Fibroblast of skin of right quadriceps (primary cell): ENCODE measurements around the gene ANKRD31.
"Not testable (repeated sequence)": the region's sequence is repeated elsewhere in the genome, so short reads cannot be mapped to it uniquely, and the experiment has no call there.

Source experiments
- DNase-seq: peaks from one replicate; pipeline ENCODE4 v3.0.0-alpha.2; 2013

The ANKRD31 gene

GRCh38 chr5:75236322-75237316 is at the start of gene ANKRD31:
Gene ANKRD31, minus strand, starts transcription at chr5:75236878. Its CDS starts 192 bp downstream, at chr5:75236686.
- DNase-seq, result peak; percentile 78

GRCh38 chr5:75286211-75286773 is 49.6 kb upstream of the ANKRD31 start:
- no peak for DNase-seq

GRCh38 chr5:75282581-75282980 is 45.9 kb upstream of the ANKRD31 start:
- no peak for DNase-seq

- DNase-seq, result no peak
Observed at GRCh38 chr5:75281716-75282465, 45.2 kb upstream of the ANKRD31 start.

- DNase-seq, result no peak
Observed at GRCh38 chr5:75279321-75279720, 42.6 kb upstream of the ANKRD31 start.

GRCh38 chr5:75277463-75277862 is 40.8 kb upstream of the ANKRD31 start:
- no peak for DNase-seq

GRCh38 chr5:75275756-75276155 is 39.1 kb upstream of the ANKRD31 start:
- DNase-seq, result no peak

GRCh38 chr5:75275147-75275546 is 38.5 kb upstream of the ANKRD31 start:
- no peak for DNase-seq

- DNase-seq, result no peak
Observed at GRCh38 chr5:75274486-75274885, 37.8 kb upstream of the ANKRD31 start.

- not testable (repeated sequence) for DNase-seq
Observed at GRCh38 chr5:75270605-75271004, 33.9 kb upstream of the ANKRD31 start.

- DNase-seq, result peak; percentile 13
Observed at GRCh38 chr5:75265731-75266130, 29.1 kb upstream of the ANKRD31 start.

GRCh38 chr5:75262271-75262670 is 25.6 kb upstream of the ANKRD31 start:
- DNase-seq, result no peak

- no peak for DNase-seq
Observed at GRCh38 chr5:75260708-75261107, 24.0 kb upstream of the ANKRD31 start.

GRCh38 chr5:75250452-75250851 is 13.8 kb upstream of the ANKRD31 start:
- not testable (repeated sequence) for DNase-seq

GRCh38 chr5:75245023-75245422 is 8.3 kb upstream of the ANKRD31 start:
- DNase-seq, result no peak

- no peak for DNase-seq
Observed at GRCh38 chr5:75243510-75243909, 6.8 kb upstream of the ANKRD31 start.

GRCh38 chr5:75243100-75243499 is 6.4 kb upstream of the ANKRD31 start:
- no peak for DNase-seq

- DNase-seq, result no peak
Observed at GRCh38 chr5:75242067-75242466, 5.4 kb upstream of the ANKRD31 start.

- no peak for DNase-seq
Observed at GRCh38 chr5:75239681-75240080, 3.0 kb upstream of the ANKRD31 start.

GRCh38 chr5:75235711-75236110 is 967 bp downstream of the ANKRD31 start:
- no peak for DNase-seq

- no peak for DNase-seq
Observed at GRCh38 chr5:75234251-75234650, 2.4 kb downstream of the ANKRD31 start.

GRCh38 chr5:75226916-75227315 is 9.8 kb downstream of the ANKRD31 start:
- DNase-seq, result no peak

- DNase-seq, result no peak
Observed at GRCh38 chr5:75225506-75225905, 11.2 kb downstream of the ANKRD31 start.
